ENCODE measurements around the gene TTN. TPM values are rescaled to one million over a fixed set of nuclear protein-coding genes. Genes with fewer than 3 reads are reported as not detected.

The TTN gene
- total and polyA plus RNA-seq, 2 of the 4 experiments (the other 2 are of a cell fraction) = 0.02 to 0.18 TPM

DNA sequence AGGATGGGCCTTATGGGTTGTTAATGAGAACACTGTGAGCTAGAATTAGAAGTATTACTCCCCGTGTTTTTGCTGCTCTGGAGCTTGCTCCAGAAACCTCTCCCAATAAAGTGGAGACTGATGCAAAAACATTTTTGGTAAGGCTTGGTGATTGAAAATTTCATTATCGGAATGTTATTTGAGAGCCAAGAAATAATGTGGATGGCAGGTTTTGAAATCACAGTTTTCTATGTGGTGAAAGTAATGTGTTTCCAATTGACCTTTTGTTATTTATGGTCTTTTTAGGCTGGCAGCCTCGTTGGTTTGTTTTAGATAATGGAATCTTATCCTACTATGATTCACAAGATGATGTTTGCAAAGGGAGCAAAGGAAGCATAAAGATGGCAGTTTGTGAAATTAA lies 321.9 kb downstream of the TTN start:
- no peak overlapping the region for H3K18ac ChIP-seq (ENCODE audit: low read depth, low read length)
- no peak overlapping the region for H3K9ac ChIP-seq (ENCODE audit: low read depth, low read length)
- H3K4me3 ChIP-seq (ENCODE audit: insufficient read depth, low read depth, low read length) = no peak overlapping the region
- H2BK15ac ChIP-seq (ENCODE audit: low read depth, low read length) = no peak overlapping the region
- H3K4me1 ChIP-seq (ENCODE audit: control insufficient read depth, insufficient read depth, low read length) = peaks cover 8% of the 10 kb centered on the region
- H2AK5ac ChIP-seq (ENCODE audit: low read depth, low read length) = no peak overlapping the region
- no TSS peak for BruUV-seq (replicated peaks)
- in situ Hi-C loops (cut with MboI; ENCODE audit: low sequenced_read_pairs) (no loop called here), dilution Hi-C loops (cut with HindIII; ENCODE audit: low sequenced_read_pairs, unreplicated experiment) (no loop called here), intact Hi-C loops (cut with micrococcal nuclease) (no loop called here)
- no peak overlapping the region for H3K27ac ChIP-seq (ENCODE audit: insufficient read depth, low read length)
- H3K9me3 ChIP-seq (ENCODE audit: control insufficient read depth, insufficient read depth, low read length) = no peaks in the 10 kb centered on the region
- H4K91ac ChIP-seq (ENCODE audit: insufficient read depth, low read depth, low read length) = no peak overlapping the region
- no peak overlapping the region for H2BK5ac ChIP-seq (ENCODE audit: low read depth, low read length, poor library complexity, severe bottlenecking)
- H2BK20ac ChIP-seq (ENCODE audit: low read depth, low read length) = no peak overlapping the region
- H2AFZ ChIP-seq (replicated peaks; ENCODE audit: low read length, poor library complexity) = no peak overlapping the region
- no peak overlapping the region for H4K8ac ChIP-seq (ENCODE audit: low read depth in 2 of 2, low read length in 2 of 2)
- H3K14ac ChIP-seq (replicated peaks; ENCODE audit: low read depth, low read length) = no peak overlapping the region
- no peak overlapping the region for H3K4ac ChIP-seq (ENCODE audit: low read depth, low read length)
- H4K20me1 ChIP-seq (ENCODE audit: insufficient read depth, low read length) = peaks cover 28% of the 10 kb centered on the region
- no peaks in the 10 kb centered on the region for H3K27me3 ChIP-seq (ENCODE audit: control insufficient read depth, insufficient read depth, low read length)
- ATAC-seq (ENCODE audit: low read depth) (no peak), DNase-seq (no peak)
- H3K9me1 ChIP-seq (ENCODE audit: insufficient read depth, low read length) = peaks cover 10% of the 10 kb centered on the region
- no CpG with 5 or more reads among the region's 3 CpGs for WGBS, 2 experiments (ENCODE audit: extremely low coverage in 2 of 2, insufficient read length in 1 of 2)
- no peak overlapping the region for H2AK9ac ChIP-seq (replicated peaks; ENCODE audit: low read depth, low read length, poor library complexity)
- TF ChIP-seq CTCF (conservative IDR thresholded peaks at IDR 0.05; ENCODE audit: low read depth, low read length) (no peak), RFX5 (IDR thresholded peaks at IDR 0.05; ENCODE audit: low read depth, low read length) (no peak), CHD1 (IDR thresholded peaks at IDR 0.05; ENCODE audit: low read depth, low read length) (no peak), RCOR1 (IDR thresholded peaks at IDR 0.05; ENCODE audit: insufficient replicate concordance, low read length) (no peak), MAZ (IDR thresholded peaks at IDR 0.05; ENCODE audit: borderline replicate concordance, low read depth, low read length) (no peak), MAFK (IDR thresholded peaks at IDR 0.05; ENCODE audit: low read depth, low read length) (no peak), NFE2L2 (IDR thresholded peaks at IDR 0.05; ENCODE audit: low read depth, low read length) (no peak), RAD21 (IDR thresholded peaks at IDR 0.05; ENCODE audit: low read length) (no peak), SMC3 (IDR thresholded peaks at IDR 0.05; ENCODE audit: low read depth, low read length) (no peak)
- TF ChIP-seq, protein P1, sequence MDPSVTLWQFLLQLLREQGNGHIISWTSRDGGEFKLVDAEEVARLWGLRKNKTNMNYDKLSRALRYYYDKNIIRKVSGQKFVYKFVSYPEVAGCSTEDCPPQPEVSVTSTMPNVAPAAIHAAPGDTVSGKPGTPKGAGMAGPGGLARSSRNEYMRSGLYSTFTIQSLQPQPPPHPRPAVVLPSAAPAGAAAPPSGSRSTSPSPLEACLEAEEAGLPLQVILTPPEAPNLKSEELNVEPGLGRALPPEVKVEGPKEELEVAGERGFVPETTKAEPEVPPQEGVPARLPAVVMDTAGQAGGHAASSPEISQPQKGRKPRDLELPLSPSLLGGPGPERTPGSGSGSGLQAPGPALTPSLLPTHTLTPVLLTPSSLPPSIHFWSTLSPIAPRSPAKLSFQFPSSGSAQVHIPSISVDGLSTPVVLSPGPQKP (IDR thresholded peaks at IDR 0.05; ENCODE audit: borderline replicate concordance, low read depth, low read length) = no peak
- no peak overlapping the region for H2BK120ac ChIP-seq (ENCODE audit: low read depth, low read length)
- H3K4me2 ChIP-seq (ENCODE audit: low read depth, low read length) = no peak overlapping the region
- H3K56ac ChIP-seq (ENCODE audit: extremely low read depth, insufficient read depth, low read length) = no peak overlapping the region
- no peak overlapping the region for H3K23ac ChIP-seq (ENCODE audit: low read depth, low read length)
- H4K5ac ChIP-seq (ENCODE audit: low read depth, low read length) = no peak overlapping the region
- ChIA-PET CTCF (interaction anchor here (0.9 kb wide), 1 partner anchor 215 kb away, joined by 3 read pairs; no protein-coding TSS in a partner anchor), POLR2A (ENCODE audit: unreplicated experiment) (no interaction called here)
- H3K79me1 ChIP-seq (ENCODE audit: low read depth in 1 of 2, low read length in 2 of 2) = peaks cover 17 to 56% of the 10 kb centered on the region in 2 experiments
- peaks cover 2% of the 10 kb centered on the region; the same call in 1 of the 2 replicates for H3K36me3 ChIP-seq (ENCODE audit: control insufficient read depth, insufficient read depth, low read length)

Measured in IMR-90 (cell line).